HEK293T (cell line): Measurements from ENCODE around the gene SPAM1.

ENCODE experiments used
- CTCF ChIA-PET: fragments of 350-600 bp; formaldehyde crosslinking; extraction: SDS; loops from one replicate; lab custom pipeline; 2021; ENCODE audit warnings: antibody characterized with exemption, inconsistent platforms; lab: Yijun Ruan, JAX
- POLR2A ChIA-PET: fragments of 350-600 bp; formaldehyde crosslinking; extraction: SDS; loops from one replicate; lab custom pipeline; 2020; ENCODE audit warnings: antibody characterized with exemption, inconsistent platforms; lab: Yijun Ruan, JAX
- DNase-seq: peaks from one replicate; pipeline ENCODE4 v3.0.0; 2012; ENCODE audit warnings: mixed read lengths; ENCODE audit errors: extremely low spot score
- ARNT ChIP-seq: fragments of 450-650 bp; IDR thresholded peaks from 2 replicates; pipeline ENCODE4 v1.6.1; 2017; ENCODE audit warnings: mild to moderate bottlenecking
- BHLHE40 ChIP-seq: fragments of 450-650 bp; IDR thresholded peaks from 2 replicates; pipeline ENCODE4 v1.6.1; 2016; ENCODE audit warnings: mild to moderate bottlenecking, moderate library complexity, borderline replicate concordance
- CTBP1 ChIP-seq: fragments of 450-650 bp; IDR thresholded peaks from 2 replicates; pipeline ENCODE4 v1.6.1; 2016; ENCODE audit warnings: borderline replicate concordance
- ELF4 ChIP-seq: fragments of 450-650 bp; IDR thresholded peaks from 2 replicates; pipeline ENCODE4 v1.6.1; 2017; ENCODE audit warnings: antibody characterized with exemption
- FOXA1 ChIP-seq: fragments of 450-650 bp; IDR thresholded peaks from 2 replicates; pipeline ENCODE4 v1.6.1; 2016; ENCODE audit warnings: mild to moderate bottlenecking
- FOXK2 ChIP-seq: fragments of 450-650 bp; IDR thresholded peaks from 2 replicates; pipeline ENCODE4 v1.6.1; 2016; ENCODE audit warnings: mild to moderate bottlenecking
- FOXM1 ChIP-seq: fragments of 450-650 bp; IDR thresholded peaks from 2 replicates; pipeline ENCODE4 v1.6.1; 2017; ENCODE audit warnings: mild to moderate bottlenecking, borderline replicate concordance
- HDGF ChIP-seq: fragments of 450-650 bp; IDR thresholded peaks from 2 replicates; pipeline ENCODE4 v1.6.1; 2017; ENCODE audit warnings: antibody characterized with exemption, borderline replicate concordance
- L3MBTL2 ChIP-seq: fragments of 450-650 bp; conservative IDR thresholded peaks from 2 replicates; pipeline ENCODE4 v1.6.1; 2016; ENCODE audit warnings: mild to moderate bottlenecking
- LEF1 ChIP-seq: fragments of 450-650 bp; IDR thresholded peaks from 2 replicates; pipeline ENCODE4 v1.6.1; 2017; ENCODE audit warnings: mild to moderate bottlenecking, borderline replicate concordance
- NFRKB ChIP-seq: fragments of 450-650 bp; IDR thresholded peaks from 2 replicates; pipeline ENCODE4 v1.6.1; 2016; ENCODE audit warnings: mild to moderate bottlenecking, moderate library complexity
- SP1 ChIP-seq: fragments of 450-650 bp; IDR thresholded peaks from 2 replicates; pipeline ENCODE4 v1.6.1; 2017
- SUZ12 ChIP-seq: fragments of 450-650 bp; IDR thresholded peaks from 2 replicates; pipeline ENCODE4 v1.6.1; 2016; ENCODE audit warnings: mild to moderate bottlenecking
- TARDBP ChIP-seq: fragments of 450-650 bp; IDR thresholded peaks from 2 replicates; pipeline ENCODE4 v1.6.1; 2016
- ZNF384 ChIP-seq: fragments of 450-650 bp; IDR thresholded peaks from 2 replicates; pipeline ENCODE4 v1.6.1; 2016
- TF ChIP-seq, protein P1 (sequence below): fragments of 450-650 bp; IDR thresholded peaks from 2 replicates; pipeline ENCODE4 v1.6.1; 2016

The SPAM1 gene

GRCh38 chr7:123901101-123901500 lies 23.9 kb upstream of the SPAM1 start:
- TF ChIP-seq NFRKB, result no peak
- no peak for TF ChIP-seq FOXA1
- no peak for TF ChIP-seq ELF4
- TF ChIP-seq ZNF384, result no peak
- no peak for TF ChIP-seq L3MBTL2
- no peak for TF ChIP-seq ARNT
- TF ChIP-seq, protein P1, sequence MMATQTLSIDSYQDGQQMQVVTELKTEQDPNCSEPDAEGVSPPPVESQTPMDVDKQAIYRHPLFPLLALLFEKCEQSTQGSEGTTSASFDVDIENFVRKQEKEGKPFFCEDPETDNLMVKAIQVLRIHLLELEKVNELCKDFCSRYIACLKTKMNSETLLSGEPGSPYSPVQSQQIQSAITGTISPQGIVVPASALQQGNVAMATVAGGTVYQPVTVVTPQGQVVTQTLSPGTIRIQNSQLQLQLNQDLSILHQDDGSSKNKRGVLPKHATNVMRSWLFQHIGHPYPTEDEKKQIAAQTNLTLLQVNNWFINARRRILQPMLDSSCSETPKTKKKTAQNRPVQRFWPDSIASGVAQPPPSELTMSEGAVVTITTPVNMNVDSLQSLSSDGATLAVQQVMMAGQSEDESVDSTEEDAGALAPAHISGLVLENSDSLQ, result no peak
- no peak for TF ChIP-seq FOXM1
- TF ChIP-seq TARDBP, result no peak
- no peak for TF ChIP-seq SP1
- TF ChIP-seq FOXK2, result no peak
- no peak for TF ChIP-seq CTBP1
- TF ChIP-seq HDGF, result no peak
- TF ChIP-seq BHLHE40, result no peak
- TF ChIP-seq SUZ12, result no peak
- TF ChIP-seq LEF1, result no peak
- no peak for DNase-seq
- POLR2A ChIA-PET, result no interaction called here
- CTCF ChIA-PET, result no interaction called here

DNA sequence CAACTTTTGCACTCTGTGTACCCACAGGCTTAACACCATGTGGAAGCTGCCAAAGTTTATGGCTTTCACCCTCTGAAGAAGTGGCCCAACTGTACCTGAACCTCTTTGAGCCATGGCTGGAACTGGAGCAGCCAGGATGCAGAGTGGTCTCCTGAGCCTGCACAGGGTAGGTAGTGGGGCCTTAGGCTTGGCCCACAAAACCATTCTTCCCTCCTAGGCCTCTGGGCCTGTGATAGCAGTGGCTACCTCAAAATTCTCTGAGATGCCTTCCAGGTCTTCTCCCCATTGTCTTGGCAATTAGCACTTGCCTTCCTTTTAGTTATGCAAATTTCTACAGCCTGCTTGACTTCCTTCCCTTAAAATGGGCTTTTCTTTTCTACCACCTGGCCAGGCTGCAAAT lies 19.3 kb upstream of the SPAM1 start:
- no peak for DNase-seq
- ChIA-PET CTCF (no interaction called here), POLR2A (no interaction called here)
- TF ChIP-seq SUZ12 (no peak), TARDBP (no peak), FOXM1 (no peak), FOXA1 (no peak), ZNF384 (no peak), BHLHE40 (no peak), SP1 (no peak), NFRKB (no peak), CTBP1 (no peak), L3MBTL2 (no peak), ARNT (no peak), FOXK2 (no peak), LEF1 (no peak), ELF4 (no peak), HDGF (no peak)
- TF ChIP-seq, protein P1, result no peak

GRCh38 chr7:123916240-123916724 lies 8.8 kb upstream of the SPAM1 start:
- DNase-seq, result peak; percentile 22
- ChIA-PET CTCF (no interaction called here), POLR2A (no interaction called here)
- TF ChIP-seq ZNF384 (no peak), FOXK2 (no peak), LEF1 (no peak), ARNT (no peak), FOXA1 (no peak), L3MBTL2 (no peak), HDGF (no peak)
- TF ChIP-seq, protein P1, result no peak

DNA sequence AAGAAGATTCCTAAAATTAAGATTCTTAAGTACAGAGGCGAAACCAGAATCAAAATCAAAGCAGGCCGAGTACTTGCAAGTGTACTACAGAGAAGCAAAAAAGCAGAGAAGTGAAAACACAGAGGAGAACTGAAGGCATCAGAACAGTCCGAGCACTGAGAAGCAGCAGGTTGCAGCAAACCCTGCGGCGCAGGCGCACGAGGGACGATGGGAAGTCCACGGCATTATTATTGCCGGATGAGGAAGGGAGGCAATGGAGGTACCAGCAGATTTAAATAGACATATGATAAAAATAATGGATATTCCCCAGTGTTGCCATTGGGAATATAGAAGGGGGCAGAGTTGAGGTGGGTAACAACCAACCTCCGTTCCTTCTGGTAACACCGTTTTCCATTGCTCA lies 7.2 kb upstream of the SPAM1 start:
- no peak for DNase-seq
- POLR2A ChIA-PET, result no interaction called here
- CTCF ChIA-PET, result no interaction called here
- TF ChIP-seq SP1 (no peak), SUZ12 (no peak), LEF1 (no peak), ARNT (no peak), FOXK2 (no peak), FOXM1 (no peak)
- TF ChIP-seq, protein P1, result no peak

DNA sequence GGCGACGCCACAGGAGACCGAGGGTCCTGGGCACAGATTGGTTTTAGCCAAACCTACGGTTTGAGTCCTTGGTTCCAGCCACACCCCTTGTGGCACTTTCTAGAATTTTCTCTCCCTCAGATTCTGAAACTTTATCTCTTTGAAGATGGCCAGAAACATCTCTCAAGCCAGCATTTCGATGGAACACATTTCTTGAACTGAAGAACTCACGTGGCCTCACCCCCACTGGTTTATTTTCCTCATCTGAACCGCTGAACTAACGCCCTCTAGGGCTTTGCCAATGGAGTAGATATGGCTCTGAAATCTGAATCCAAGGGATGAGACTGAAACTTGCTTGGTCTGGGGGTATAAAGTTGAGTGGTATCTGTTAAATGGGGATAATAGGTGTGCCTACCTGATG lies 6.7 kb upstream of the SPAM1 start:
- CTCF ChIA-PET, result no interaction called here
- POLR2A ChIA-PET, result no interaction called here
- no peak for DNase-seq
- TF ChIP-seq SUZ12 (no peak), FOXA1 (no peak), NFRKB (no peak), FOXM1 (no peak), BHLHE40 (no peak), HDGF (no peak), ELF4 (no peak), CTBP1 (no peak), ZNF384 (no peak), LEF1 (no peak), FOXK2 (no peak), TARDBP (no peak), ARNT (no peak), L3MBTL2 (no peak)
- TF ChIP-seq, protein P1, result no peak
